WTC11 (cell line): ENCODE data around the gene SLBP. TPM values are rescaled to one million over a fixed set of nuclear protein-coding genes. Genes with fewer than 3 reads are reported as not detected.

Experiments used
- ATAC-seq: fragments of 200-7000 bp; cut with Tn5 transposase; 2 replicates; pipeline ENCODE4 v1.10.0; 2021; ENCODE audit warnings: mild to moderate bottlenecking, moderate library complexity
- CTCF ChIA-PET: fragments of 300-600 bp; sonication (Branson Sonifier 250); formaldehyde crosslinking; loops from one replicate; lab custom pipeline; 2021; ENCODE audit warnings: antibody characterized with exemption; lab: Charles Lee
- POLR2A ChIA-PET: fragments of 350-600 bp; sonication (Branson Sonifier 250); formaldehyde crosslinking; loops from one replicate; lab custom pipeline; 2021; ENCODE audit warnings: antibody characterized with exemption; lab: Charles Lee
- DNase-seq: peaks from one replicate; pipeline ENCODE4 v3.0.0; 2021; ENCODE audit warnings: low spot score
- H3K27ac Mint-ChIP-seq: 2 replicates; pipeline ENCODE4 v1.8.0; 2021; ENCODE audit warnings: mixed read lengths
- H3K27me3 Mint-ChIP-seq: 2 replicates; pipeline ENCODE4 v1.8.0; 2021; ENCODE audit warnings: low read depth, mild to moderate bottlenecking, moderate library complexity, mixed read lengths
- H3K36me3 Mint-ChIP-seq: 2 replicates; pipeline ENCODE4 v1.8.0; 2021; ENCODE audit warnings: mixed read lengths
- H3K4me1 Mint-ChIP-seq: 2 replicates; pipeline ENCODE4 v1.8.0; 2022; ENCODE audit warnings: mixed read lengths
- H3K4me3 Mint-ChIP-seq: 2 replicates; pipeline ENCODE4 v1.8.0; 2021; ENCODE audit warnings: mild to moderate bottlenecking, moderate library complexity, mixed read lengths
- H3K9me3 Mint-ChIP-seq: 2 replicates; pipeline ENCODE4 v1.8.0; 2021; ENCODE audit warnings: mixed read lengths
- ATF1 ChIP-seq: sonication (generic); formaldehyde crosslinking; IDR thresholded peaks from 2 replicates; pipeline ENCODE4 v1.8.1; 2023; ENCODE audit warnings: mild to moderate bottlenecking, moderate library complexity, missing genetic modification reagents
- ATF2 ChIP-seq: sonication (generic); formaldehyde crosslinking; IDR thresholded peaks from 2 replicates; pipeline ENCODE4 v1.8.1; 2022; ENCODE audit warnings: low read depth, missing genetic modification reagents, borderline replicate concordance
- ATF3 ChIP-seq: sonication (generic); formaldehyde crosslinking; conservative IDR thresholded peaks from 2 replicates; pipeline ENCODE4 v1.8.1; 2022; ENCODE audit warnings: mild to moderate bottlenecking, missing genetic modification reagents
- ATF6 ChIP-seq: sonication (generic); formaldehyde crosslinking; IDR thresholded peaks from 2 replicates; pipeline ENCODE4 v1.8.1; 2023; ENCODE audit warnings: mild to moderate bottlenecking, missing genetic modification reagents
- CDX4 ChIP-seq: fragments of 250-450 bp; sonication (Bioruptor Pico); IDR thresholded peaks from 2 replicates; pipeline ENCODE4 v1.9.0; 2021; ENCODE audit warnings: moderate library complexity, mild to moderate bottlenecking, inconsistent platforms, borderline replicate concordance
- CREB1 ChIP-seq: sonication (generic); formaldehyde crosslinking; IDR thresholded peaks from 2 replicates; pipeline ENCODE4 v1.8.0; 2023; ENCODE audit warnings: mild to moderate bottlenecking, missing genetic modification reagents
- E2F4 ChIP-seq: sonication (generic); formaldehyde crosslinking; IDR thresholded peaks from 2 replicates; pipeline ENCODE4 v1.8.1; 2022; ENCODE audit warnings: low read depth, mild to moderate bottlenecking, moderate library complexity, missing genetic modification reagents, borderline replicate concordance
- FOXP4 ChIP-seq: sonication (generic); formaldehyde crosslinking; IDR thresholded peaks from 2 replicates; pipeline ENCODE4 v1.8.0; 2022; ENCODE audit warnings: mild to moderate bottlenecking, missing genetic modification reagents
- JAZF1 ChIP-seq: fragments of 250-450 bp; sonication (Bioruptor Pico); IDR thresholded peaks from 2 replicates; pipeline ENCODE4 v1.9.0; 2021; ENCODE audit warnings: moderate library complexity, mild to moderate bottlenecking, inconsistent platforms
- MXD4 ChIP-seq: fragments of 250-450 bp; sonication (Bioruptor Pico); IDR thresholded peaks from 2 replicates; pipeline ENCODE4 v1.8.0; 2021; ENCODE audit warnings: mild to moderate bottlenecking, moderate library complexity, borderline replicate concordance
- NR2C2 ChIP-seq: sonication (generic); formaldehyde crosslinking; IDR thresholded peaks from 2 replicates; pipeline ENCODE4 v1.8.0; 2022; ENCODE audit warnings: mild to moderate bottlenecking, missing genetic modification reagents
- PRRX2 ChIP-seq: fragments of 250-450 bp; sonication (Bioruptor Pico); IDR thresholded peaks from 2 replicates; pipeline ENCODE4 v1.8.0; 2021; ENCODE audit warnings: mild to moderate bottlenecking
- RORB ChIP-seq: fragments of 250-450 bp; sonication (Bioruptor Pico); IDR thresholded peaks from 2 replicates; pipeline ENCODE4 v1.9.0; 2021; ENCODE audit warnings: mild to moderate bottlenecking
- SMAD3 ChIP-seq: sonication (generic); formaldehyde crosslinking; IDR thresholded peaks from 2 replicates; pipeline ENCODE4 v1.8.0; 2022; ENCODE audit warnings: missing genetic modification reagents, mild to moderate bottlenecking, borderline replicate concordance
- SMAD4 ChIP-seq: sonication (generic); formaldehyde crosslinking; IDR thresholded peaks from 2 replicates; pipeline ENCODE4 v1.8.0; 2022; ENCODE audit warnings: mild to moderate bottlenecking, missing genetic modification reagents
- TEAD1 ChIP-seq: sonication (generic); formaldehyde crosslinking; IDR thresholded peaks from 2 replicates; pipeline ENCODE4 v1.8.0; 2022; ENCODE audit warnings: mild to moderate bottlenecking, missing genetic modification reagents
- ZBTB43 ChIP-seq: sonication (generic); formaldehyde crosslinking; IDR thresholded peaks from 2 replicates; pipeline ENCODE4 v1.8.1; 2023; ENCODE audit warnings: mild to moderate bottlenecking, missing genetic modification reagents
- ZNF317 ChIP-seq: sonication (generic); formaldehyde crosslinking; IDR thresholded peaks from 2 replicates; pipeline ENCODE4 v1.8.1; 2023; ENCODE audit warnings: low read depth, mild to moderate bottlenecking, moderate library complexity, missing genetic modification reagents, borderline replicate concordance
- ZNF532 ChIP-seq: fragments of 250-450 bp; sonication (Bioruptor Pico); IDR thresholded peaks from 2 replicates; pipeline ENCODE4 v1.9.0; 2021; ENCODE audit warnings: mild to moderate bottlenecking, borderline replicate concordance
- ZNF671 ChIP-seq: fragments of 250-450 bp; sonication (Bioruptor Pico); IDR thresholded peaks from 2 replicates; pipeline ENCODE4 v1.8.0; 2021; ENCODE audit warnings: mild to moderate bottlenecking
- total RNA-seq: library from RNA; stranded (reverse); gene quantifications from 3 replicates; pipeline ENCODE4 v1.2.3, GENCODE V29; 2021

SLBP gene
- total RNA-seq, 1 experiment from 2014 or later: 40.2 TPM

GRCh38 chr4:1753294-1753696 lies 41.2 kb upstream of the SLBP start (continued):
- no peak for TF ChIP-seq ATF3
- TF ChIP-seq ATF2 (CRISPR knock-in tag): no peak
- TF ChIP-seq, all 79 proteins: peak for 0

GRCh38 chr4:1752284-1753041 lies 40.3 kb upstream of the SLBP start:
- ATAC-seq (peak; percentile 25), DNase-seq (no peak)
- TF ChIP-seq NR2C2 (CRISPR knock-in tag): no peak
- no peak for TF ChIP-seq ZNF671 (CRISPR knock-in tag)
- no peak for TF ChIP-seq MXD4
- TF ChIP-seq ATF6: no peak
- no peak for TF ChIP-seq RORB (CRISPR knock-in tag)
- TF ChIP-seq JAZF1 (CRISPR knock-in tag): no peak
- TF ChIP-seq CREB1: no peak
- no peak for TF ChIP-seq E2F4 (CRISPR knock-in tag)
- no peak for TF ChIP-seq FOXP4 (CRISPR knock-in tag)
- TF ChIP-seq ZNF317 (CRISPR knock-in tag): no peak
- no peak for TF ChIP-seq ATF1 (CRISPR knock-in tag)
- no peak for TF ChIP-seq CDX4
- no peak for TF ChIP-seq SMAD3 (CRISPR knock-in tag)
- no peak for TF ChIP-seq ZBTB43
- TF ChIP-seq ZNF532 (CRISPR knock-in tag): no peak
- no peak for TF ChIP-seq TEAD1 (CRISPR knock-in tag)
- no peak for TF ChIP-seq SMAD4
- TF ChIP-seq PRRX2 (CRISPR knock-in tag): no peak
- POLR2A ChIA-PET: interaction anchor here (0.9 to 1.3 kb wide), 4 partner anchors 10 to 57 kb away, joined by 3 to 4 read pairs (median 3); no protein-coding TSS in a partner anchor
- Mint-ChIP-seq H3K4me3 (no peak overlapping the region), H3K9me3 (no peaks in the 10 kb centered on the region), H3K27me3 (peaks cover 2% of the 10 kb centered on the region; the same call in 1 of the 2 replicates), H3K36me3 (no peaks in the 10 kb centered on the region), H3K27ac (no peak overlapping the region), H3K4me1 (no peaks in the 10 kb centered on the region)
- CTCF ChIA-PET: interaction anchor here (0.7 to 2.7 kb wide), 12 partner anchors 13 to 158 kb away, joined by 3 to 30 read pairs (median 6); partner anchors contain the start of gene FGFR3
